Endothelial cell of umbilical vein (primary cell): ENCODE data around the gene EIF5A2.

Experiments used
- CTCF ChIP-seq, 2 donors: IDR thresholded peaks; 1 replicate in 1 of 2; 2 replicates in 1 of 2; pipeline ENCODE4 v1.5.1; 2011; ENCODE audit warnings: low read length in 2 of 2, mild to moderate bottlenecking in 2 of 2, moderate library complexity in 2 of 2, control low read depth in 1 of 2, inconsistent platforms in 1 of 2, low read depth in 1 of 2; ENCODE audit not compliant: insufficient read depth in 1 of 2; ENCODE audit errors: extremely low read depth in 1 of 2
- FOS ChIP-seq: IDR thresholded peaks from 2 replicates; pipeline ENCODE4 v1.6.1; 2011; ENCODE audit warnings: mild to moderate bottlenecking, low read length, moderate library complexity, borderline replicate concordance; ENCODE audit not compliant: insufficient read depth
- GATA2 ChIP-seq: IDR thresholded peaks from 2 replicates; pipeline ENCODE4 v1.7.0; 2011; ENCODE audit warnings: low read depth, mild to moderate bottlenecking, moderate library complexity, mixed read lengths, low read length; ENCODE audit not compliant: insufficient read length, insufficient read depth

- TF ChIP-seq FOS (no peak), CTCF (IDR thresholded peaks at IDR 0.05; ENCODE audit: extremely low read depth in 1 of 2, insufficient read depth in 1 of 2, low read depth in 1 of 2, low read length in 2 of 2) (no peak), GATA2 (no peak)
Measured at GRCh38 chr3:170949211-170949610, 40.8 kb upstream of the EIF5A2 start.
